NCI-H1105 (cell line): ENCODE measurements around the gene SIX5.
"Not testable (repeated sequence)": the region's sequence is repeated elsewhere in the genome, so short reads cannot be mapped to it uniquely, and the experiment has no call there.

Experiments
- DNase-seq: peaks from one replicate; lab custom pipeline; 2025; lab: John Stamatoyannopoulos, UW

SIX5 gene

DNA sequence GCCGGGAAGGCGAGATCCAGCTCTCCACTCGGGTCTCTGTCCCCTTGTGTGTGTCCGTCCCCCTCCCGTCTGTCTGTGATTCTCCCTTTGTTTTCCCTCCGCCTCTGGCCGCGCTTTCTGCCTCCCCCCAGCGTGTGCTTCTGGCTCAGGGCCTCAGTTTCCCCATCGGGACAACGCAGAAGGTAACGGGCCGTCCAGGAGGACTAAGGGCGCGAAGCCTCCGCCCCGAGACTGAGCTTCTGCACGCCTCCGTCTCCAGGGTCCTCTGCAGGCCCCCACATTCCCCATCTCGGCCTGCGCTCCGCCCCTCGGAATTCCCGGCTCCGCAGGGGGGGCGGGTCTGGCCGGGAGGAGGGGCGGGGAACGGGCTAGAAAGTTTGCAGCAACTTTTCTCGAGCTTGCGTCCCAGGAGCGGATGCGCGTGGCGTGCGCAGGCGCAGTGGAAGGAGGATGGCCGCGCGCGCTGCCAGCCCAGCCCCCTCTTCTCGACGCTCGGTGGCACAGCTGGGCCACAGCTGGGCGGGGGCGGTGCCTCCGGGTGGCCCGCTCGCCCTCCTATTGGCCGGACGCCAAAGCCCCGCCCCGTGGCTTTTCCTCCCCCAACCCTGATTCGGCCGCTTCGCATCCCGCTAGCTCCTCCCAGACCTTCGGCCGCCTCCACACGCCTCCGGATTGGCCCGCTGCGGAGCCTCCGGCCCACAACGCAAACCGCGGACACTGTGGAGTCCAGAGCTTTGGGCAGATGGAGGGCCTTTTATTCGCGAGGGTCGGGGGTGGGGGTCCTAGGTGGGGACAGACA is at the start of gene SIX5:
Gene SIX5 (minus strand): TSS at position 269 of the 799 bp plus-strand sequence. CDS start 408 bp downstream, outside the sequence.
- peak; percentile 97 for DNase-seq

DNA sequence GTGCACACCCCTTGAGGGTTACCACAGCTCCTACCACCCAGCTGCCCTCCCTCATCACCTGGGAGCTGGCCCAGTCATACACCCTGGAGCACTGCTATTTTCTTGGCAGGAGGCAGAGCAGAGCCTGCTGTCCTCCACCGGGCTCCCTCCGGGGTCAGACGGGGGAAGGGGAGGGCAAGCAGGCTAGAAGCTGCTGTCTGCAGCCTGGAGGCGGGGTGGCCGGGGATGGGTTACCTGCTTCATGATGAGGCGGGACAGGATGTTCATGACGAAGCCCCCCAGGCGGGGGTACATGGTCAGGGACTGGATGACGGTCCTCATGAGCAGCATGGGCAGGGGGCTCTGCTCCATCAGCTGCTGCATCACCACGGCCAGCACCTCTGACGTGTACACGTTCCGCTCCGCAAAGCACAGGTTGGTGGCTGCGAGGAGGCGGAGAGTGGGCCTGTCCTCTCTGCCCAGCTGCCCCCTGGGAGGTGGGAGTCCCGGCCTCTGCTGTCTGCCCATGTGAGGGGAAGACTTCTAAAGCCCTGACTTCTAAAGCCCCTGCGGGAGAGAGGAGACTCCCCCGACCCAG is 48.8 kb upstream of the SIX5 start:
- no peak for DNase-seq

DNA sequence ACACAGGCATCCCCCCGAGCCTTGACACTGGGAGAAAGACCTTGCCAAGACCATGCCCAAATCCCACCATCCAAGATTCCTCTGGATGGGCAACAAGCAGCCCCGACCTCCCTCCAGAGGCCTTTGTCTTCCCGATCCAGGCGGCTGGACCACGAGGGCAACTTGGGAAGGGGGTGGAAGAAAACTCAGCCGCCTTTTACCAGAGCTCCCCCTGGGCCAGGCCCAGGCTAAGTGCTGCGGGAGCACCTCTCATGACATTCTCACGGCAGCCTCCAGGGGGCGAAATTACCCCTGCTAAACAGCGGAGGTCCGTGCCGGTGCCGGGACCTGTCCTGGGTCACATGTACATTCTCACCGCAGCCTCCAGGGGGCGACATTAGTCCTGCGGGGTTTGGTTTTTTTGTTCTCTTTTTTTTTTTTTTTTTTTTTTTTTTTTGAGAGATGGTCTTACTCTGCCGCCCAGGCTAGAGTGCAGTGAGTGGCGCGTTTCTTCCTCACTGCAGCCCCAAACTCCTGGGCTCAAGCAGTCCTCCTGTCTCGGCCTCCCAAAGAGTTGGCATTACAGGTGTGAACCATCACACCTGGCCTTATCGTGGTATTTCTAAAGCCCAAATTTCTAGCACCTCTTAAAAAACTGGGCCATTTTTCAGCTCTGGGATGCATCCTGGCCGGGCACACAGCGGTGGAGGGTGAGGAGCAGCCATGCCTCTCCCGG is 48.1 kb upstream of the SIX5 start:
- DNase-seq: peak; percentile 91

DNA sequence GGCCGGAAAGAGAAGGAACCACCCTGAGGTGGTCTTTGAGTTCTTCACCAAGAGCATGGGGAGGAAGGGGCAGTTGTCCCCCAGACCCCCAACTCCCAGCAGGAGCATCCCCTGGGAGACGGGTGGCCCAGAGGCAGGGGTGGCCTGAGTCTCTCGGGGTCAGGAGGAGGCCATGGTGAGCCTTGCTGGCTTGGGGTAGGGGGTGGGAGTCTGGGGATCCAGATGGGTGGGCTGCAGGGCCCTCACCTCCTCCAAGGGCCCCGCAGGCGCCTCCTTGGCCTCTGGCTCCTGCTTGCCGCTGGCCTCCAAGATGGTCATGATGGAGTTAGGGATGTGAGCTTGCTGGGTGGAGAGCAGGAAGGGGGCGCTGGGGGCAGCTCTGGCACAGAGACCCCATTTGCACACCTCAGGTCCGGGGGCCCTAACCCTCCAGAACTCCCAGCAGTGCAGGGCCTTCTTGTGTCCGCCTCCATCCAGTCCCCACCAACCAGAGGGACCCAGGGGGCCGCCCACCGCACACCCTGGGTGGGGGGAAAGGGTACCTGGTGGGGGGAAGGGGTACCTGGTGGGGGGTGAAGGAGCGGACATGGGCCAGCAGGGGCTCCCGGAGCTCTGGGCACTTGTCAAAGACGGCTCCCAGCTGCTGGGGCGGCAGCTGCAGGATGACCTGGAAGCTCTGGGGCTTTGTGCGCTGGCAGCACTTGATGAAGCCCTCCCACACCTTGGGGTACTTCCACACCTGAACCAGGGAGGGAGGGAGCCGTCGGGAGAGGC is 47.4 kb upstream of the SIX5 start:
- no peak for DNase-seq

- peak; percentile 47 for DNase-seq
Observed at GRCh38 chr19:45815481-45816216, 46.6 kb upstream of the SIX5 start.

DNA sequence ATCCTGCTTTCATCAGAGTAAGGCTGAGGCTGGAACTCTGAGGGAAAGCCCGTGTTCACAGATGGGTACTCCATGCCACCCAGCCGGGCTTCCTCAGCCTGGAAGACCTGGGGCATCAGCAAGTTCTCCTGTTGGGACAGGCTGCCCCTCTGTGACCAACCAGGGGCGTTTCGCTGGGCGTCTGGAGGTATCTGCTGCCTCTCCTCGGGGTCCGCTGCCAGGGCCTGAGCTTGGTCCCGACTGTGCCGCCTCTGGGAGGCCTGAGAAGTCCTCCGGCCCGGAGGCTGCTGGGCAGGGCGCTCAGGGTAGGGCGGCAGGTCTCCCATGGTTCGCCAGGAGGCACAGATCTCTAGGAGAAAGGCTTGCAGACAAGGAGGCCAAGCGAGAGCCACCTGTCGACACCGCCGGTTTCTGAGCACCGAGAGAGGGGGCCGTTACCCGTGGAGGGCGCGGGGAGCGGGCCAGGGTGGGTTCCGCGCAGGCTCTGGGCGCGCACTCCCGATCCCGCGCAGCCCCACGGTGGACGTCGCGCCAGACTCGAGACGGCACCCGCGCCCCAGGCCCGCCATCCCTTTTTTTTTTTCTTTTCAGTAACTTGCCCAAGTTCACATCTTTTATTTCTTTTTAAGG is 45.9 kb upstream of the SIX5 start, which contains the start of gene RSPH6A:
Gene RSPH6A (minus strand): TSS at position 458 of the 630 bp plus-strand sequence. CDS start 132 bp downstream, at position 326.
- DNase-seq: no peak

GRCh38 chr19:45814166-45814780 is 45.2 kb upstream of the SIX5 start:
- no peak for DNase-seq

GRCh38 chr19:45812297-45812696 is 43.2 kb upstream of the SIX5 start:
- DNase-seq: no peak

DNA sequence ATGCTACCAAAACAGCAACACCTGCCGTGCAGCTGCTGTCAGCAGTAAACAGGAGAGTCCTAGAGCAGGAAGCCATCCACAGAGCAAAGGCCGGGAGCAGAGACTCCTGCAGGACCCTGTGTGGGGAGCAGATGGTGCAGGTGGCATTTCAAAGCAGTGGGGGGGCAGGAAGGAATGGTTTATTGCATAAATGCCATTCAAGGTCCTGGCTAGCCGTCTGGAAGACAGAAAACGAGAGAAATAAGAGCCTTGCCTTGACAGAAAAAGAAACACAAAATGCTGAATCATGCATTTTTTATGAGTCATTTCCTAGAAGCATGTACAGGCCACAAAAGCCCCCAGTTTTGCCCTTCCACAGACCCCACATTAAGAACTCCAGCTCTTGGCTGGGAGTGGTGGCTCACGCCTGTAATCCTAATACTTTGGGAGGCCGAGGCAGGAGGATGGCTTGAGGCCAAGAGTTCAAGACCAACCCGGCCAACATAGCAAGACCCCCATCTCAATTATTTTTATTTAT is 40.6 kb upstream of the SIX5 start:
- DNase-seq: no peak

DNA sequence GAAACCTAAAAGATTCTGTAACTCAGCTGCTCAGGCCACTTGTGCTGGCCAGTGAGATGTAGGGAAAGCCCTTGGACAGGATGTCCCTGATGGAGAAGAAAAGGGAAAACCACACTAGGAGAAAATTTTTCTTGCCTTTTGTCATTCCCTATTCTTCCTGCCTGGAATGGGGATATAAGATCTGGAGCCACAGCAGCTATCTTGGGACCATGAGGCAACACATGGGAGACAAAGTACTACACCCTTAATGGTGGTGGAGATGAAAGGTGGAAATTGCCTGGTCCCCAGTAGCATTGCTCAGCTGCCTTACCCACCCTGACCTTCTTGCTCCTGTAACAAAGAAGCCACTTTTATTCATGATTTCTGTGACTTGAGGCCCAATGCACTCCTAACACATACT is 36.7 kb upstream of the SIX5 start:
- DNase-seq: no peak

DNA sequence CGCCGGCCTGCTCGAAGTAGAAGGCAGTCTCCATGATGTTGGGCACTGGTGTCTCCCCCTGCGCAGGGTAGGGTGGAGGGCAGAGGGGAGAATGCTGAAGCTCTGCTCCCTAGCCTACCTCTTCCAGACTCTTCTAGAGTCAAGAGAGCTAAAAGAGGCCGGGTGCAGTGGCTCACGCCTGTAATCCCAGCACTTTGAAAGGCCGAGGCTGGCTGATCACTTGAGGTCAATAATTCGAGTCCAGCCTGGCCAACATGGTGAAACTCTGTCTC is 35.8 kb upstream of the SIX5 start:
- no peak for DNase-seq

DNA sequence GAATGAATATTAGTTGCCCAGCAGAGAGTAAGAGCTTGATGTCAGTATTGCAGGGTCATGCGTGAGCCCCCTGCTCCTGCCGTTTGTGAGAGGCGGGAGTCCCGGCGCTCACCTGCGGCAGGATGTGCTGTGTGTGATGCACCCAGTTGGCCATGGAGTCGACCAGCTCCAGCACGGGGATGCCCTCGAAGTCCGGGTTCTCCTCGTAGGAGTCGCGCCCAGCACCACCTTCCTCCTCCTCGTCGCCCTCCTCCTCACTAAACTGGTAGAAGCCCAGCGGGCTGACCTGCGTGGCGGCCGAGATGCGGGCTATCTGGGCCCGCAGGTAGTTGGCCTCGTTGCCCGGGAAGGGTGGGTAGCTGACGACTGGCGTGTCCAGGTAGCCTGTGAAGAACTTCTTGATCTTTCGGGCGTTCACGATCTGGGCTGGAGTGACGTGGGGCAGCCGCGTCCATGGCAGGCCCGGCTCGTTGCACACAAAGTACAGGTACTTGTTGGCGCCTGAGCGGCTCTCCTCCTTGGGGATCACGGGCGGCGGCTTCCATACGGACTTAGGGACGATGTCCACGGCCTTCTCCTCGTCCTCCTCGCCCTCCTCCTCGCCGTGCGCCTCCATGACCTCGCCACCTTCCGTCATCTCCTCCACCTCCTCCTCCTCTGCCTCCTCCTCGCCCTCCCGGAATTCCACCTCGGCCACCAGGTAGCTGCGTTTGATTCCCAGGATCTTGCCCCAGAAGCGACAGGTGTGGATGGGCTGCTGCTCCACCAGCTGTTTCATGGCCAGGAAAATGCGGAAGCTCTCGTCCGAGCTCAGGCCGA is 35.3 kb upstream of the SIX5 start:
- no peak for DNase-seq

DNA sequence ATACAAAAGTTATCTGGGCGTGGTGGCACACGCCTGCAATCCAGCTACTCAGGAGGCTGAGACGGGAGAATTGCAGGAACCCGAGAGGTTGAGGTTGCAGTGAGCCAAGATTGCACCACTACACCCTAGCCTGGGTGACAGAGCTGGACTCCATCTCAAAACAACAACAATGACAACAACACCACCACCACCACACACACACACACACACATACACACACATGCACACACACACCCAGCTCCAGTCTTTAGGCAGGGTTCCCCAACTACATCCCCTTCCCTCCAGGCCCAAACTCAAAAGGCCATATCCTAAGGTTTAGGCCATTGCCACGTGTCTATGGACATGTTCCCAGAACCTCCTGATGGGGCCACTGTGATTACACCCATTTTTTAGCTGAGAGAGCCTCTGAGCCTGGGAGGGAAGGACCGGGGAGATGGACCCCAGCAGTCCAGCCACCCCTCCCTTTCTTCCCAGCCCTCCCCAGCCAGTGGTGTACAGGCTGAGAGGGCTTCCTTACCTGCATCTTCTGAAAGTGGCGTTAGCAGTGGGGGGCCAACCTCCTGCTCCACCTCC is 32.6 kb upstream of the SIX5 start:
- no peak for DNase-seq

DNA sequence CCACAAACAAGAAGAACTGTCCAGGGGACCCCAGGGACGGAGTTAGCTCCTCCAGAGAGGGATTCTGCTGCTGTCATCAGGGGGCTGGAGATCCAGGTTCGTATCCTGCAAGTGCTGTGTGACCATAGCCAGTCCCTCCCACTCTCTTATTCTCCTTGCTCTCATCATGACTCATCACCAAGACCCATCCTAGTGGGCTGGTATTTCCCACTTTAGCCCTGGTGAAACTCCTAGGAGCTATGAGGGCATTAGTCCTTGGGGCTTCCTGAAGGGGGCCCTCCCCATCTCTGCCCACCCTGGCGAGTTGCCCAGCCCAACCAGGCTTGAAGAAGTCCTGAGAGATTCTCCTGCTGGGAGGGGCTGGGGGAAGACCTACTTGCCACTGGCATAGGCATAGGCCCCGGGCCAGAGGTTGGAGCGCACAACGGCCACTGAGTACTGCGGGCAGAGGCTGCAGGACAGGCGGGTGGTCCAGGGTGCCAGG is 31.1 kb upstream of the SIX5 start:
- DNase-seq: no peak

DNA sequence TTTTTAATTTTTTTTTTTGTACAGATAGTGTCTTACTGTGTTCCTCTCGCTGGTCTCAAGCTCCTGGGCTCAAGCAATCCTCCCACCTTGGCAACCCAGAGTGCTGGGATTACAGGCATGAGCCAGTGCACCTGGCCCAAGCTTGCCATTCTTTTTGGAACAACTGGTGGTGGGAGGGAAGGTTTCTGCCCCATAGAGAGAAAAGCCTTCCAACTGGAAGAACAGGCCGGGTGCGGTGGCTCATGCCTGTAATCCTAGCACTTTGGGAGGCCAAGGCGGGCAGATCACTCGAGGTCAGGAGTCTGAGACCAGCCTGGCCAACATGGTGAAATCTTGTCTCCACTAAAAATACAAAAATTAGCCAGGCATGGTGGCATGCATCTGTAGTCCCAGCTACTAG is 30.5 kb upstream of the SIX5 start:
- DNase-seq: not testable (repeated sequence)

DNA sequence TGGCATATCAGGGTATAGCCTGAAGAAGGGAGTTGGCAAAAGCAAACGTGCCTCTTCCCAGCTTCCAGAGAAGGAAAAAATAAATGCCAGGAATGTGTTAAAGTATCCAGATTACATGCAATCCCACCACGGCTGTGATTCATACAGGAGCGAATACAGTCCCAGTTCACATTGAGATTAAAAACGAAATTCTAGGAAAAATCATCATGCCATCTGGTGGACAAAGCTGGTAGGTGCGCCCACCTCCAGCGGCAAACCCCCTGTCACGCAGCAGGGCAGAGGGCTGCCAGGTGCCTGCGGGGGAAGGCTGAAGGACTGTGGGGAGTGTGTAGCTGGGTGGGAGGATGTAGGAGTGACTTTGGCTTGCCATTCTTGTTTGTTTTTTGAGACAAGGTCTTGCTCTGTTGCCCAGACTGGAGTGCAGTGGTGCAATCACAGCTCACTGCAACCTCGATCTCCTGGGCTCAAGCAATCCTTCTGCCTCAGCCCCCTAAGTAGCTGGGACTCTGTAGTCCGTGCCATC is 30.0 kb upstream of the SIX5 start:
- peak; percentile 68 for DNase-seq

- no peak for DNase-seq
Observed at GRCh38 chr19:45794627-45795026, 25.6 kb upstream of the SIX5 start.

GRCh38 chr19:45793876-45794275 is 24.8 kb upstream of the SIX5 start:
- no peak for DNase-seq

DNA sequence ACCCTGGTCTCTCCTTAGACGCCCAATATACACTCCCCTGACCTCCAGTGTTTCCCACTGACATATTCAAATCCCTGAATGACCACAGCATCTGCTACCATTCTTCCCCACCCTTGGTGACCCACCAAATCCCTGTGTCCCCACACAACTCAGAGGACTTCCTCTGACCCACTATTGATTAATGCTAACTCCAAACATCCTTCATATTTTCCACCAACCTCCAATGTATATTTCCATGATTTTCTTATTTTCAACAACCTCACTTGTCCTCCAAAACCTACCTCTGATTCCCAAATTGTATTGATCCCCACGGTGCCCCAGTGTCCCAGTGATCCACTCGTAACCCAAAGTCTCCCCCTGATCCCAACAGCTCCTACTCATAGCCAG is 24.1 kb upstream of the SIX5 start:
- no peak for DNase-seq
